Heart left ventricle (tissue), 13 donors: ENCODE data around the gene TRHDE.

Source experiments
- POLR2A ChIP-seq, 2 donors: fragments of 450-650 bp; IDR thresholded peaks; one replicate each; pipeline ENCODE4 v1.6.1; 2017; ENCODE audit warnings: antibody characterized with exemption in 2 of 2, mild to moderate bottlenecking in 2 of 2, moderate library complexity in 2 of 2
- TF ChIP-seq, protein P1 (sequence below), 12 donors: fragments of 200-600 bp; sonication (generic) in 4 of 12; IDR thresholded peaks; one replicate each; pipeline versions ENCODE4 v1.5.0 to v1.8.0; 2018 to 2022; ENCODE audit warnings: antibody characterized with exemption in 12 of 12, mild to moderate bottlenecking in 5 of 12
- donor health status: ischemic (EF 13 %, LVEDD 7.1; RV severe dilation, severe dysfunction).
- donor health status: DM: no; HTN: yes; CAD: no.
- donor health status: DM: no; HTN: no; CAD: no.
- donor health status: ischemic (EF 25% LVEDD 6.9; RV normal size, moderate dysfunction).
- donor health status: ischemic (EF 25% LVEDD 5.7; RV mildly dilated, moderate dysfunction).
- donor health status: ischemic (EF 35%, LVEDD 5.7; RV mildly dilated, moderate dysfunction).
- donor health status: nonischemic (EF 11% LVEDD 7.7; RV severe dilation, severe dysfunction).
- donor health status: DM: yes; HTN: yes; CAD: no.
- donor health status: PGD.
- donor health status: ischemic (EF 29% LVEDD 5.4; RV normal size, mild dysfunction).
- donor health status: nonischemic (EF 23%, LVEDD 6.1; RV moderate dilation, normal function).

DNA sequence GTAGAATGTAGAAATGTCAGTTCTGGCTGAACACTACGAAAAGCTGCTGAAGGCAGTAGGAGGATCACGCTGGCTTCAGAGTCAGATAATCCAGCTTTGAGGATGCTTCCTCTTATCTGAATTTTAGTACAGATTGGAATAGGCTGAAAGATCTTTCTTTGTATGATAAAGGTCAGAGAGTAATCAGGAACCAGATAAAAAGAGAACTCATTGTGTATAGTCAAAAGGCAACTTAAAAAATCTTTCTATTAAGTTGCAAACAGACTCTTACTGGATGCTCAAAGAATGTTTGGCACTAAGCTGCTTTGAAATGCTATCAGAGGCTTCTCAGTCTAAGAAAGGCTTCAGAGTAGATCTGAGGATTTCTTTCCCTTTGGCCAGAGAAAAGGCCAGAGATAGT is 21.8 kb upstream of the TRHDE start:
- TF ChIP-seq, protein P1, sequence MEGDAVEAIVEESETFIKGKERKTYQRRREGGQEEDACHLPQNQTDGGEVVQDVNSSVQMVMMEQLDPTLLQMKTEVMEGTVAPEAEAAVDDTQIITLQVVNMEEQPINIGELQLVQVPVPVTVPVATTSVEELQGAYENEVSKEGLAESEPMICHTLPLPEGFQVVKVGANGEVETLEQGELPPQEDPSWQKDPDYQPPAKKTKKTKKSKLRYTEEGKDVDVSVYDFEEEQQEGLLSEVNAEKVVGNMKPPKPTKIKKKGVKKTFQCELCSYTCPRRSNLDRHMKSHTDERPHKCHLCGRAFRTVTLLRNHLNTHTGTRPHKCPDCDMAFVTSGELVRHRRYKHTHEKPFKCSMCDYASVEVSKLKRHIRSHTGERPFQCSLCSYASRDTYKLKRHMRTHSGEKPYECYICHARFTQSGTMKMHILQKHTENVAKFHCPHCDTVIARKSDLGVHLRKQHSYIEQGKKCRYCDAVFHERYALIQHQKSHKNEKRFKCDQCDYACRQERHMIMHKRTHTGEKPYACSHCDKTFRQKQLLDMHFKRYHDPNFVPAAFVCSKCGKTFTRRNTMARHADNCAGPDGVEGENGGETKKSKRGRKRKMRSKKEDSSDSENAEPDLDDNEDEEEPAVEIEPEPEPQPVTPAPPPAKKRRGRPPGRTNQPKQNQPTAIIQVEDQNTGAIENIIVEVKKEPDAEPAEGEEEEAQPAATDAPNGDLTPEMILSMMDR (IDR thresholded peaks at IDR 0.05): no peak
- no peak for TF ChIP-seq POLR2A (IDR thresholded peaks at IDR 0.05)
